ENCODE data around the gene LMTK3. TPM values are rescaled to one million over a fixed set of nuclear protein-coding genes. Genes with fewer than 3 reads are reported as not detected.

LMTK3 gene
- total and polyA plus RNA-seq, 9 of the 15 experiments (the other 6 are each of a cell fraction or from before 2014, with no cell fraction given), result 0.35 to 12.3 (median 2.0) TPM; not detected in 2

DNA sequence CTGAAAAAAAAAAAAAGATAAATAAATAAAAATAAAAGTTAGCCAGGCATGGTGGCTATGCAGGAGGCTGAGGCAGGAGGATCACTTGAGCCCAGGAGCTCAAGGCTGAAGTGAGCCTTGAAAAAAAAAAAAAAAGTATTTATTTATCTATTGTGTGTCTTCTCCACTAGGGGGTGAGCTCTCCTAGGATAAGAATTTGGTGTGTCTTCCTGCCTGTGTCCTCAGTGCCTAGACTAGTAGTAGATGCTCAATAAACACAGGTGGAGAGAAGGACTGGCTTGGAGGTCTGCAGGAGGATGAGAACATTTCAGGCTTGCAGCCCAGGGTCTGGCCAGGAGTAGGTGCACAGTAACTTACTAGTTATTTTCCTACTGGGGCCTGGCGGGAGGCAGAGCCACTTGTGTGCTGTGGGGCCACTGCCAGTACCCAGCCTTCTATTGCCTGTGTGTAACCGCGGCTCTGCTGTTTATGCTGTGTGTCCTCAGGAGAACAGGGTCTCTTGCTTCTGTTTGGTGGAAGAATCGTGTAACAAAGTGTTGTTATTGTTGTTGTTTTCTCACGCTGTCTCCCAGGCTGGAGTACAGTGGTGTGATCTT is 5.4 kb downstream of the LMTK3 start (continued):
- TF ChIP-seq CUX1 (CRISPR knock-in tag; IDR thresholded peaks at IDR 0.05), result no peak
- no peak for TF ChIP-seq ZBTB26 (CRISPR knock-in tag; IDR thresholded peaks at IDR 0.05)
- no peak for TF ChIP-seq ZNF146 (CRISPR knock-in tag; IDR thresholded peaks at IDR 0.05; ENCODE audit: unreplicated experiment)
- TF ChIP-seq, protein P1, sequence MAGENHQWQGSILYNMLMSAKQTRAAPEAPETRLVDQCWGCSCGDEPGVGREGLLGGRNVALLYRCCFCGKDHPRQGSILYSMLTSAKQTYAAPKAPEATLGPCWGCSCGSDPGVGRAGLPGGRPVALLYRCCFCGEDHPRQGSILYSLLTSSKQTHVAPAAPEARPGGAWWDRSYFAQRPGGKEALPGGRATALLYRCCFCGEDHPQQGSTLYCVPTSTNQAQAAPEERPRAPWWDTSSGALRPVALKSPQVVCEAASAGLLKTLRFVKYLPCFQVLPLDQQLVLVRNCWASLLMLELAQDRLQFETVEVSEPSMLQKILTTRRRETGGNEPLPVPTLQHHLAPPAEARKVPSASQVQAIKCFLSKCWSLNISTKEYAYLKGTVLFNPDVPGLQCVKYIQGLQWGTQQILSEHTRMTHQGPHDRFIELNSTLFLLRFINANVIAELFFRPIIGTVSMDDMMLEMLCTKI (IDR thresholded peaks at IDR 0.05; ENCODE audit: partially characterized antibody), result no peak
- TF ChIP-seq DPF2 (IDR thresholded peaks at IDR 0.05), result no peak
- peak; percentile 99 for TF ChIP-seq ZNF384 (IDR thresholded peaks at IDR 0.05; ENCODE audit: low read depth, low read length)
- peak; percentile 81 for TF ChIP-seq ZBTB33 (CRISPR knock-in tag; IDR thresholded peaks at IDR 0.05)
- no peak for TF ChIP-seq ZNF184 (CRISPR knock-in tag; IDR thresholded peaks at IDR 0.05)
- TF ChIP-seq CSDE1 (IDR thresholded peaks at IDR 0.05), result no peak
- TF ChIP-seq, protein P2, sequence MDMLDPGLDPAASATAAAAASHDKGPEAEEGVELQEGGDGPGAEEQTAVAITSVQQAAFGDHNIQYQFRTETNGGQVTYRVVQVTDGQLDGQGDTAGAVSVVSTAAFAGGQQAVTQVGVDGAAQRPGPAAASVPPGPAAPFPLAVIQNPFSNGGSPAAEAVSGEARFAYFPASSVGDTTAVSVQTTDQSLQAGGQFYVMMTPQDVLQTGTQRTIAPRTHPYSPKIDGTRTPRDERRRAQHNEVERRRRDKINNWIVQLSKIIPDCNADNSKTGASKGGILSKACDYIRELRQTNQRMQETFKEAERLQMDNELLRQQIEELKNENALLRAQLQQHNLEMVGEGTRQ (CRISPR knock-in tag; IDR thresholded peaks at IDR 0.05), result no peak
- TF ChIP-seq GTF2E2 (tag; IDR thresholded peaks at IDR 0.05), result no peak
- no peak for TF ChIP-seq HDAC3 (IDR thresholded peaks at IDR 0.05; ENCODE audit: borderline replicate concordance, partially characterized antibody)
- peak; percentile 51; the same call in 1 of the 2 replicates for TF ChIP-seq ATF7 (IDR thresholded peaks at IDR 0.05)
- no peak for TF ChIP-seq EHMT2 (IDR thresholded peaks at IDR 0.05)
- TF ChIP-seq KDM4B (IDR thresholded peaks at IDR 0.05; ENCODE audit: borderline replicate concordance in 2 of 2, low read depth in 1 of 2), result no peak
- TF ChIP-seq CREB3L1 (IDR thresholded peaks at IDR 0.05; ENCODE audit: borderline replicate concordance, low read depth), result no peak
